Panc1 (cell line): Measurements from ENCODE around the gene NFE2L3. TPM values are rescaled to one million over a fixed set of nuclear protein-coding genes. Genes with fewer than 3 reads are reported as not detected.

Source experiments
- ATAC-seq: fragments of 200-7000 bp; cut with Tn5 transposase; 2 replicates; pipeline ENCODE4 v1.9.1; 2020; ENCODE audit warnings: mild to moderate bottlenecking, moderate library complexity
- BruUV-seq: library from RNA; stranded (reverse); fragments of 400-500 nt; replicated peaks from 2 replicates; lab custom pipeline; 2021; lab: Mats Ljungman, UMichigan
- CTCF ChIA-PET: fragments of 300-600 bp; sonication (Branson Sonifier 250); formaldehyde crosslinking; loops from one replicate; lab custom pipeline; 2022; ENCODE audit warnings: antibody characterized with exemption; lab: Charles Lee
- POLR2A ChIA-PET: fragments of 300-600 bp; sonication (Branson Sonifier 250); formaldehyde crosslinking; loops from one replicate; lab custom pipeline; 2022; ENCODE audit warnings: antibody characterized with exemption; lab: Charles Lee
- DNase-seq: peaks from one replicate; pipeline ENCODE4 v3.0.0-alpha.2; 2010; ENCODE audit warnings: low read depth, low spot score
- H3K27ac ChIP-seq: 2 replicates; pipeline ENCODE4 v1.5.1; 2011; ENCODE audit warnings: mild to moderate bottlenecking, low read length, inconsistent platforms
- H3K27me3 ChIP-seq: fragments of 200-500 bp; sonication (Bioruptor generic); 2 replicates; pipeline ENCODE4 v1.6.0; 2014; ENCODE audit warnings: low read length, inconsistent platforms; ENCODE audit not compliant: control insufficient read depth, insufficient read depth
- H3K36me3 ChIP-seq: fragments of 200-500 bp; sonication (Bioruptor generic); 2 replicates; pipeline ENCODE4 v1.5.1; 2014; ENCODE audit warnings: inconsistent platforms, mild to moderate bottlenecking, low read length, moderate library complexity; ENCODE audit not compliant: control insufficient read depth, insufficient read depth
- H3K4me1 ChIP-seq: 2 replicates; pipeline ENCODE4 v1.5.1; 2011; ENCODE audit warnings: inconsistent platforms, mild to moderate bottlenecking, low read length, moderate library complexity; ENCODE audit not compliant: control insufficient read depth, insufficient read depth
- H3K4me3 ChIP-seq, 2 experiments: 2 replicates each; pipeline ENCODE4 v1.5.1; 2011 to 2012; ENCODE audit warnings: low read depth in 2 of 2, low read length in 2 of 2, mild to moderate bottlenecking in 2 of 2, inconsistent platforms in 1 of 2, moderate library complexity in 1 of 2
- H3K9me3 ChIP-seq: fragments of 200-500 bp; sonication (Bioruptor generic); 2 replicates; pipeline ENCODE4 v1.5.1; 2014; ENCODE audit warnings: low read depth, mild to moderate bottlenecking, inconsistent platforms, low read length, moderate library complexity; ENCODE audit not compliant: control insufficient read depth, insufficient read depth
- POLR2AphosphoS5 ChIP-seq: IDR thresholded peaks from 2 replicates; pipeline ENCODE4 v1.6.1; 2012; ENCODE audit warnings: mild to moderate bottlenecking, low read depth, low read length, moderate library complexity
- SIN3A ChIP-seq: IDR thresholded peaks from 2 replicates; pipeline ENCODE4 v1.6.1; 2012; ENCODE audit warnings: low read depth, mild to moderate bottlenecking, low read length, moderate library complexity, borderline replicate concordance; ENCODE audit not compliant: insufficient read depth
- TCF7L2 ChIP-seq: IDR thresholded peaks from 2 replicates; pipeline ENCODE4 v1.6.1; 2011; ENCODE audit warnings: mild to moderate bottlenecking, low read depth, low read length, inconsistent platforms
- in situ Hi-C: cut with HindIII; loops from 2 replicates; pipeline ENCODE4 v1.10.0; 2016; ENCODE audit warnings: low sequenced_read_pairs, low pct_unique_long_range_greater_than_20kb
- intact Hi-C: fragments of 100-400 bp; cut with micrococcal nuclease; formaldehyde crosslinking; loops from one replicate; pipeline ENCODE4 v1.10.0; 2022; ENCODE audit not compliant: unreplicated experiment
- total RNA-seq: library from RNA; stranded (reverse); gene quantifications from one replicate; pipeline ENCODE4 v1.2.1, GENCODE V29; 2021; ENCODE audit not compliant: unreplicated experiment
- TF ChIP-seq, protein P1 (sequence below): fragments of 450-650 bp; IDR thresholded peaks from 2 replicates; pipeline ENCODE4 v1.5.1; 2017; ENCODE audit warnings: mild to moderate bottlenecking
- TF ChIP-seq, protein P2 (sequence below), 2 experiments: IDR thresholded peaks; 2 replicates each; pipeline ENCODE4 v1.6.1; 2011 to 2012; ENCODE audit warnings: low read depth in 2 of 2, control low read depth in 1 of 2, low read length in 1 of 2, mild to moderate bottlenecking in 1 of 2, moderate library complexity in 1 of 2; ENCODE audit not compliant: insufficient read depth in 1 of 2

Gene NFE2L3
- total RNA-seq, 1 experiment from 2014 or later = 78.5 TPM

DNA sequence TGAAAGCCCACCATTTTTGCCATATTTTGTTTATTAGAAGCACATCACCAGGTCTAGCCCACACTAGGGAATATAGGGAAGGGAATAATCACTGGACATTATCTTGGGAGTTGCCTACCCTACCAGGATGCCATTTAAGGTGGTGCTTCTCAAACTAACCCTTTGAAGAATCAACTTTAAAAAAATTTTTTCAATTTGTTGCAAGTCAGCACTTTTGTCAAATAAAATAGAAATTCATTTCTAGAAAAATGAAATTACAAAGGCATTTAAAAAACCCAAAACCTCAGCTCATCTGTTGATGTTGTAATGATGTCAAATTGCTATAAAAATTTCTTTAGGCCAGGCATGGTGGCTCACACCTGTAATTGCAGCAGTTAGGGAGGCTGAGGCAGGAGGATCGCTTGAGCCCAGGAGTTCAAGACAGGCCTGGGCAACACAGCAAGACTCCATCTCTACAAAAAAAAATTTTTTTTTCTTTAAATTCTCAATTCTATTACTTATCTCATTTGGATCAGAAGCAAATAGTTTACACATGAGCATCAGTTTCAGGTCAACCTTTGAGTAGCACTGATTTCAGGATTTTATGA lies 2.5 kb upstream of the NFE2L3 start:
- intact Hi-C loops = no loop called here
- BruUV-seq = no TSS peak
- ATAC-seq = no peak
- no peaks in the 10 kb centered on the region for H3K27me3 ChIP-seq
- 0 out of 2 replicates have a peak, but pooled peaks cover 3% of the 10 kb centered on the region for H3K4me1 ChIP-seq
- TF ChIP-seq SIN3A = no peak
- TF ChIP-seq, protein P1, sequence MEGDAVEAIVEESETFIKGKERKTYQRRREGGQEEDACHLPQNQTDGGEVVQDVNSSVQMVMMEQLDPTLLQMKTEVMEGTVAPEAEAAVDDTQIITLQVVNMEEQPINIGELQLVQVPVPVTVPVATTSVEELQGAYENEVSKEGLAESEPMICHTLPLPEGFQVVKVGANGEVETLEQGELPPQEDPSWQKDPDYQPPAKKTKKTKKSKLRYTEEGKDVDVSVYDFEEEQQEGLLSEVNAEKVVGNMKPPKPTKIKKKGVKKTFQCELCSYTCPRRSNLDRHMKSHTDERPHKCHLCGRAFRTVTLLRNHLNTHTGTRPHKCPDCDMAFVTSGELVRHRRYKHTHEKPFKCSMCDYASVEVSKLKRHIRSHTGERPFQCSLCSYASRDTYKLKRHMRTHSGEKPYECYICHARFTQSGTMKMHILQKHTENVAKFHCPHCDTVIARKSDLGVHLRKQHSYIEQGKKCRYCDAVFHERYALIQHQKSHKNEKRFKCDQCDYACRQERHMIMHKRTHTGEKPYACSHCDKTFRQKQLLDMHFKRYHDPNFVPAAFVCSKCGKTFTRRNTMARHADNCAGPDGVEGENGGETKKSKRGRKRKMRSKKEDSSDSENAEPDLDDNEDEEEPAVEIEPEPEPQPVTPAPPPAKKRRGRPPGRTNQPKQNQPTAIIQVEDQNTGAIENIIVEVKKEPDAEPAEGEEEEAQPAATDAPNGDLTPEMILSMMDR = no peak
- TF ChIP-seq POLR2AphosphoS5 = no peak
- TF ChIP-seq TCF7L2 = no peak
- TF ChIP-seq, protein P2, sequence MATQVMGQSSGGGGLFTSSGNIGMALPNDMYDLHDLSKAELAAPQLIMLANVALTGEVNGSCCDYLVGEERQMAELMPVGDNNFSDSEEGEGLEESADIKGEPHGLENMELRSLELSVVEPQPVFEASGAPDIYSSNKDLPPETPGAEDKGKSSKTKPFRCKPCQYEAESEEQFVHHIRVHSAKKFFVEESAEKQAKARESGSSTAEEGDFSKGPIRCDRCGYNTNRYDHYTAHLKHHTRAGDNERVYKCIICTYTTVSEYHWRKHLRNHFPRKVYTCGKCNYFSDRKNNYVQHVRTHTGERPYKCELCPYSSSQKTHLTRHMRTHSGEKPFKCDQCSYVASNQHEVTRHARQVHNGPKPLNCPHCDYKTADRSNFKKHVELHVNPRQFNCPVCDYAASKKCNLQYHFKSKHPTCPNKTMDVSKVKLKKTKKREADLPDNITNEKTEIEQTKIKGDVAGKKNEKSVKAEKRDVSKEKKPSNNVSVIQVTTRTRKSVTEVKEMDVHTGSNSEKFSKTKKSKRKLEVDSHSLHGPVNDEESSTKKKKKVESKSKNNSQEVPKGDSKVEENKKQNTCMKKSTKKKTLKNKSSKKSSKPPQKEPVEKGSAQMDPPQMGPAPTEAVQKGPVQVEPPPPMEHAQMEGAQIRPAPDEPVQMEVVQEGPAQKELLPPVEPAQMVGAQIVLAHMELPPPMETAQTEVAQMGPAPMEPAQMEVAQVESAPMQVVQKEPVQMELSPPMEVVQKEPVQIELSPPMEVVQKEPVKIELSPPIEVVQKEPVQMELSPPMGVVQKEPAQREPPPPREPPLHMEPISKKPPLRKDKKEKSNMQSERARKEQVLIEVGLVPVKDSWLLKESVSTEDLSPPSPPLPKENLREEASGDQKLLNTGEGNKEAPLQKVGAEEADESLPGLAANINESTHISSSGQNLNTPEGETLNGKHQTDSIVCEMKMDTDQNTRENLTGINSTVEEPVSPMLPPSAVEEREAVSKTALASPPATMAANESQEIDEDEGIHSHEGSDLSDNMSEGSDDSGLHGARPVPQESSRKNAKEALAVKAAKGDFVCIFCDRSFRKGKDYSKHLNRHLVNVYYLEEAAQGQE (IDR thresholded peaks at IDR 0.05; ENCODE audit: insufficient read depth in 1 of 2, low read depth in 2 of 2, low read length in 1 of 2) = no peak
- no peaks in the 10 kb centered on the region for H3K9me3 ChIP-seq
- H3K4me3 ChIP-seq = no peak overlapping the region
- no peak overlapping the region for H3K27ac ChIP-seq
- ChIA-PET POLR2A (no interaction called here), CTCF (interaction anchor here (0.6 kb wide), 1 partner anchor 67 kb away, joined by 3 read pairs; no protein-coding TSS in a partner anchor)
- no peaks in the 10 kb centered on the region for H3K36me3 ChIP-seq
- DNase-seq = no peak
- in situ Hi-C loops = no loop called here

DNA sequence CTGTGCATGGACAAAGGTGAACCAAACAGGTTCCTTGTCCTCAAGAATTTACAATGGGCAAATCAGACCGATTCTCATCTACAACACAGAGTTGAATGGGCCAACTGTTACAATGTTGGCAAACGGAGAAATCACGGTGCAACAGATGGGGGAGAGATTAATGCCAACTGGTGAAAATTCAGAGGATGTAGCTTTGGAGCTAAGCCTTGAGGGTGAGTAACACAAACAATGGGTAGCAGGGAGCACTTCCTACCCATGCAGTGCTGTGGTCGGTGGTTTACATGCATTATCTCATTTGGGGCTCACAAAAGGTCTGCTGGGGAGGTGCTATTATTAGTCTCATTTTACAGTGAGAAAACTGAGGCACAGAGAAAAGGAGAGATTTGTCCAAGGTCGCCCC lies 902 bp upstream of the NFE2L3 start:
- in situ Hi-C loops = no loop called here
- no peak for ATAC-seq
- ChIA-PET POLR2A (no interaction called here), CTCF (no interaction called here)
- no TSS peak for BruUV-seq
- DNase-seq = no peak
- Histone ChIP-seq H3K4me1 (peaks cover 14% of the 10 kb centered on the region; the same call in 1 of the 2 replicates), H3K4me3 (no peak overlapping the region), H3K27ac (peak overlapping the region; percentile 83), H3K9me3 (no peaks in the 10 kb centered on the region), H3K36me3 (no peaks in the 10 kb centered on the region), H3K27me3 (no peaks in the 10 kb centered on the region)
- intact Hi-C loops = loop anchor here (5.0 to 10.0 kb wide), 2 partner anchors 59 to 256 kb away; no protein-coding TSS in a partner anchor
- TF ChIP-seq SIN3A = no peak
- TF ChIP-seq, protein P2 (IDR thresholded peaks at IDR 0.05; ENCODE audit: insufficient read depth in 1 of 2, low read depth in 2 of 2, low read length in 1 of 2) = no peak
- TF ChIP-seq POLR2AphosphoS5 = no peak
- no peak for TF ChIP-seq TCF7L2
- TF ChIP-seq, protein P1 = no peak
